ENCODE results near the gene TRAPPC12.
"Not testable (repeated sequence)": the region's sequence is repeated elsewhere in the genome, so short reads cannot be mapped to it uniquely, and the experiment has no call there.

TRAPPC12 gene

GRCh38 chr2:3432693-3433338 is 53.3 kb downstream of the TRAPPC12 start:
- no peak for DNase-seq (ENCODE audit: low read depth in 2 of 2)

- no peak for DNase-seq (ENCODE audit: low read depth in 2 of 2)
Observed at GRCh38 chr2:3433339-3433699, 53.8 kb downstream of the TRAPPC12 start.

GRCh38 chr2:3433776-3434400 is 54.4 kb downstream of the TRAPPC12 start:
- no peak for DNase-seq (ENCODE audit: low read depth in 2 of 2)

- no peak for DNase-seq (ENCODE audit: low read depth in 2 of 2)
Observed at GRCh38 chr2:3434654-3435053, 55.2 kb downstream of the TRAPPC12 start.

GRCh38 chr2:3435445-3435844 is 56.0 kb downstream of the TRAPPC12 start:
- DNase-seq (ENCODE audit: low read depth in 2 of 2) = no peak

GRCh38 chr2:3440477-3440876 is 61.0 kb downstream of the TRAPPC12 start:
- DNase-seq (ENCODE audit: low read depth in 2 of 2) = no peak

- DNase-seq (ENCODE audit: low read depth in 2 of 2) = no peak
Observed at GRCh38 chr2:3441465-3441864, 62.0 kb downstream of the TRAPPC12 start.

GRCh38 chr2:3442185-3442584 is 62.7 kb downstream of the TRAPPC12 start:
- DNase-seq (ENCODE audit: low read depth in 2 of 2) = no peak

GRCh38 chr2:3443083-3443482 is 63.6 kb downstream of the TRAPPC12 start:
- DNase-seq (ENCODE audit: low read depth in 2 of 2) = no peak

GRCh38 chr2:3443506-3444084 is 64.1 kb downstream of the TRAPPC12 start:
- no peak for DNase-seq (ENCODE audit: low read depth in 2 of 2)

GRCh38 chr2:3445891-3446290 is 66.4 kb downstream of the TRAPPC12 start:
- no peak for DNase-seq (ENCODE audit: low read depth in 2 of 2)

- no peak for DNase-seq (ENCODE audit: low read depth in 2 of 2)
Observed at GRCh38 chr2:3446381-3446780, 66.9 kb downstream of the TRAPPC12 start.

- not testable (repeated sequence) for DNase-seq (ENCODE audit: low read depth in 2 of 2)
Observed at GRCh38 chr2:3447186-3447585, 67.7 kb downstream of the TRAPPC12 start.

- no peak for DNase-seq (ENCODE audit: low read depth in 2 of 2)
Observed at GRCh38 chr2:3447789-3448317, 68.4 kb downstream of the TRAPPC12 start.

GRCh38 chr2:3448441-3448911 is 69.0 kb downstream of the TRAPPC12 start:
- not testable (repeated sequence) for DNase-seq (ENCODE audit: low read depth in 2 of 2)

GRCh38 chr2:3449086-3449485 is 69.6 kb downstream of the TRAPPC12 start:
- DNase-seq (ENCODE audit: low read depth in 2 of 2) = no peak

- DNase-seq (ENCODE audit: low read depth in 2 of 2) = no peak
Observed at GRCh38 chr2:3449936-3450335, 70.4 kb downstream of the TRAPPC12 start.

GRCh38 chr2:3450385-3451010 is 71.0 kb downstream of the TRAPPC12 start:
- no peak for DNase-seq (ENCODE audit: low read depth in 2 of 2)

- DNase-seq (ENCODE audit: low read depth in 2 of 2) = no peak
Observed at GRCh38 chr2:3451169-3451568, 71.7 kb downstream of the TRAPPC12 start.

- DNase-seq (ENCODE audit: low read depth in 2 of 2) = no peak
Observed at GRCh38 chr2:3451926-3452671, 72.6 kb downstream of the TRAPPC12 start.

GRCh38 chr2:3453190-3453999 is 73.9 kb downstream of the TRAPPC12 start:
- no peak for DNase-seq (ENCODE audit: low read depth in 2 of 2)

Data from stimulated activated CD4-positive, alpha-beta T cell treated with anti-CD3 and anti-CD28 coated beads, Interleukin-1b, Interleukin-23, amount 100 ng/mL, for 4 hours (primary cell).